Panc1 (cell line): ENCODE results near the gene POLR1E. TPM values are rescaled to one million over a fixed set of nuclear protein-coding genes. Genes with fewer than 3 reads are reported as not detected.

Experiments
- ATAC-seq: fragments of 200-7000 bp; cut with Tn5 transposase; 2 replicates; pipeline ENCODE4 v1.9.1; 2020; ENCODE audit warnings: mild to moderate bottlenecking, moderate library complexity
- BruUV-seq: library from RNA; stranded (reverse); fragments of 400-500 nt; replicated peaks from 2 replicates; lab custom pipeline; 2021; lab: Mats Ljungman, UMichigan
- CTCF ChIA-PET: fragments of 300-600 bp; sonication (Branson Sonifier 250); formaldehyde crosslinking; loops from one replicate; lab custom pipeline; 2022; ENCODE audit warnings: antibody characterized with exemption; lab: Charles Lee
- POLR2A ChIA-PET: fragments of 300-600 bp; sonication (Branson Sonifier 250); formaldehyde crosslinking; loops from one replicate; lab custom pipeline; 2022; ENCODE audit warnings: antibody characterized with exemption; lab: Charles Lee
- DNase-seq: peaks from one replicate; pipeline ENCODE4 v3.0.0-alpha.2; 2010; ENCODE audit warnings: low read depth, low spot score
- H3K27ac ChIP-seq: 2 replicates; pipeline ENCODE4 v1.5.1; 2011; ENCODE audit warnings: mild to moderate bottlenecking, low read length, inconsistent platforms
- H3K27me3 ChIP-seq: fragments of 200-500 bp; sonication (Bioruptor generic); 2 replicates; pipeline ENCODE4 v1.6.0; 2014; ENCODE audit warnings: low read length, inconsistent platforms; ENCODE audit not compliant: control insufficient read depth, insufficient read depth
- H3K36me3 ChIP-seq: fragments of 200-500 bp; sonication (Bioruptor generic); 2 replicates; pipeline ENCODE4 v1.5.1; 2014; ENCODE audit warnings: inconsistent platforms, mild to moderate bottlenecking, low read length, moderate library complexity; ENCODE audit not compliant: control insufficient read depth, insufficient read depth
- H3K4me1 ChIP-seq: 2 replicates; pipeline ENCODE4 v1.5.1; 2011; ENCODE audit warnings: inconsistent platforms, mild to moderate bottlenecking, low read length, moderate library complexity; ENCODE audit not compliant: control insufficient read depth, insufficient read depth
- H3K4me3 ChIP-seq, 2 experiments: 2 replicates each; pipeline ENCODE4 v1.5.1; 2011 to 2012; ENCODE audit warnings: low read depth in 2 of 2, low read length in 2 of 2, mild to moderate bottlenecking in 2 of 2, inconsistent platforms in 1 of 2, moderate library complexity in 1 of 2
- H3K9me3 ChIP-seq: fragments of 200-500 bp; sonication (Bioruptor generic); 2 replicates; pipeline ENCODE4 v1.5.1; 2014; ENCODE audit warnings: low read depth, mild to moderate bottlenecking, inconsistent platforms, low read length, moderate library complexity; ENCODE audit not compliant: control insufficient read depth, insufficient read depth
- POLR2AphosphoS5 ChIP-seq: IDR thresholded peaks from 2 replicates; pipeline ENCODE4 v1.6.1; 2012; ENCODE audit warnings: mild to moderate bottlenecking, low read depth, low read length, moderate library complexity
- REST ChIP-seq, 2 experiments: IDR thresholded peaks; 2 replicates each; pipeline ENCODE4 v1.6.1; 2011 to 2012; ENCODE audit warnings: low read depth in 2 of 2, control low read depth in 1 of 2, low read length in 1 of 2, mild to moderate bottlenecking in 1 of 2, moderate library complexity in 1 of 2; ENCODE audit not compliant: insufficient read depth in 1 of 2
- SIN3A ChIP-seq: IDR thresholded peaks from 2 replicates; pipeline ENCODE4 v1.6.1; 2012; ENCODE audit warnings: low read depth, mild to moderate bottlenecking, low read length, moderate library complexity, borderline replicate concordance; ENCODE audit not compliant: insufficient read depth
- TCF7L2 ChIP-seq: IDR thresholded peaks from 2 replicates; pipeline ENCODE4 v1.6.1; 2011; ENCODE audit warnings: mild to moderate bottlenecking, low read depth, low read length, inconsistent platforms
- in situ Hi-C: cut with HindIII; loops from 2 replicates; pipeline ENCODE4 v1.10.0; 2016; ENCODE audit warnings: low sequenced_read_pairs, low pct_unique_long_range_greater_than_20kb
- intact Hi-C: fragments of 100-400 bp; cut with micrococcal nuclease; formaldehyde crosslinking; loops from one replicate; pipeline ENCODE4 v1.10.0; 2022; ENCODE audit not compliant: unreplicated experiment
- total RNA-seq: library from RNA; stranded (reverse); gene quantifications from one replicate; pipeline ENCODE4 v1.2.1, GENCODE V29; 2021; ENCODE audit not compliant: unreplicated experiment
- TF ChIP-seq, protein P1 (sequence below): fragments of 450-650 bp; IDR thresholded peaks from 2 replicates; pipeline ENCODE4 v1.5.1; 2017; ENCODE audit warnings: mild to moderate bottlenecking

Gene POLR1E
- total RNA-seq, 1 experiment from 2014 or later, result 93.8 TPM

- ATAC-seq, result no peak
- DNase-seq, result no peak
- in situ Hi-C loops, result no loop called here
- no peak overlapping the region for H3K27ac ChIP-seq
- no peaks in the 10 kb centered on the region for H3K36me3 ChIP-seq
- peaks cover 11% of the 10 kb centered on the region for H3K4me1 ChIP-seq
- CTCF ChIA-PET, result interaction anchor here (0.6 kb wide), 1 partner anchor 177 kb away, joined by 7 read pairs; no protein-coding TSS in a partner anchor
- TF ChIP-seq, protein P1, sequence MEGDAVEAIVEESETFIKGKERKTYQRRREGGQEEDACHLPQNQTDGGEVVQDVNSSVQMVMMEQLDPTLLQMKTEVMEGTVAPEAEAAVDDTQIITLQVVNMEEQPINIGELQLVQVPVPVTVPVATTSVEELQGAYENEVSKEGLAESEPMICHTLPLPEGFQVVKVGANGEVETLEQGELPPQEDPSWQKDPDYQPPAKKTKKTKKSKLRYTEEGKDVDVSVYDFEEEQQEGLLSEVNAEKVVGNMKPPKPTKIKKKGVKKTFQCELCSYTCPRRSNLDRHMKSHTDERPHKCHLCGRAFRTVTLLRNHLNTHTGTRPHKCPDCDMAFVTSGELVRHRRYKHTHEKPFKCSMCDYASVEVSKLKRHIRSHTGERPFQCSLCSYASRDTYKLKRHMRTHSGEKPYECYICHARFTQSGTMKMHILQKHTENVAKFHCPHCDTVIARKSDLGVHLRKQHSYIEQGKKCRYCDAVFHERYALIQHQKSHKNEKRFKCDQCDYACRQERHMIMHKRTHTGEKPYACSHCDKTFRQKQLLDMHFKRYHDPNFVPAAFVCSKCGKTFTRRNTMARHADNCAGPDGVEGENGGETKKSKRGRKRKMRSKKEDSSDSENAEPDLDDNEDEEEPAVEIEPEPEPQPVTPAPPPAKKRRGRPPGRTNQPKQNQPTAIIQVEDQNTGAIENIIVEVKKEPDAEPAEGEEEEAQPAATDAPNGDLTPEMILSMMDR, result no peak
- TF ChIP-seq TCF7L2 (no peak), SIN3A (no peak), REST (IDR thresholded peaks at IDR 0.05; ENCODE audit: insufficient read depth in 1 of 2, low read depth in 2 of 2, low read length in 1 of 2) (no peak), POLR2AphosphoS5 (no peak)
- intact Hi-C loops, result no loop called here
- no peaks in the 10 kb centered on the region for H3K9me3 ChIP-seq
- no TSS peak for BruUV-seq
- POLR2A ChIA-PET, result no interaction called here
- no peaks in the 10 kb centered on the region for H3K27me3 ChIP-seq
- no peak overlapping the region for H3K4me3 ChIP-seq
Observed at GRCh38 chr9:37551888-37552287, 66.1 kb downstream of the POLR1E start.

Other genes starting within 250 kb of the POLR1E start
- gene GRHPR, start 63.3 kb upstream of the POLR1E start, total RNA-seq, result 238 TPM
- 30.6 TPM for gene ZBTB5, start 20.5 kb upstream of the POLR1E start, total RNA-seq
- 39.8 TPM for gene FBXO10, start 90.4 kb downstream of the POLR1E start, total RNA-seq
- 333 TPM for gene TOMM5, start 106.6 kb downstream of the POLR1E start, total RNA-seq
- 0.21 TPM for gene FRMPD1, start 165.0 kb downstream of the POLR1E start, total RNA-seq